ENCODE results near the gene ADGRA1.

ADGRA1 gene

DNA sequence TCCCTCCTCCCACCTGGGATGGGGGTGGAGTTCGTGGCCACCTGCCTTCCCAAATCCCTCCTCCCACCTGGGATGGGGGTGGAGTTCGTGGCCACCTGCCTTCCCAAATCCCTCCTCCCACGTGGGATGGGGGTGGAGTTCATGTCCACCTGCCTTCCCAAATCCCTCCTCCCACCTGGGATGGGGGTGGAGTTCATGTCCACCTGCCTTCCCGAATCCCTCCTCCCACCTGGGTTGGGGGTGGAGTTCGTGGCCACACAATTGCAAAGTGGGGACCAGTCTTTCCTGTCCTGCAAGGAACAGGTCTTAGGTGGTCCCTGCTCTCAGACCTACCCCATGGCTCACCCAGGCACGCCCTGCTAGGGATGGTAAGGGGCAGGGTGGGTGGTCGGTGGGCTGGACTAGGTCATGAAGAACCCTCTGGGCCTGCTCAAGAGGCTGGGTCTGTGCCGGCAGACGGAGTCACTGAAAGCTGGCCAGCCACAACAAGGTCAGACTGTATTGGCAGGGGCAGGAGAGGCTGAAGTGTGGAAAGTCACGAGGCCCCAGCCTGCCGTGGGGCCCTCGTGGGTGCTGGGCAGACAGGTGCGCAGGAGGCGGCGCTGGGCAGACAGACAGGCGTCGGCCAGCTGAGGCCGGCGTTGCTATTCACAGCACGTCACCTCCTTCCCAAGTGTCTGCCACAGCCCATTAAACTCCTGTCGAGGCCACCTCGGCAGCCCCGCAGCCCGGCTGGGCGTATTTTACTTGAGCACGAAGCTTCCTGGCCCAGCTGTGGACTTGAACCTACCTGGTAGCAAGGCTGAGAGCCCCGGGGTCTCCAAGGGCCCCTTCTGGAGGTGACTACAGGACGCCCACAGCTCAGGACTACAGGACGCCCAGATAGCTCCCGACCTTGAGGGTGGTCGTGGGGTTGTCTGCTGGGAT lies 76.4 kb downstream of the ADGRA1 start:
- TF ChIP-seq, protein P1, sequence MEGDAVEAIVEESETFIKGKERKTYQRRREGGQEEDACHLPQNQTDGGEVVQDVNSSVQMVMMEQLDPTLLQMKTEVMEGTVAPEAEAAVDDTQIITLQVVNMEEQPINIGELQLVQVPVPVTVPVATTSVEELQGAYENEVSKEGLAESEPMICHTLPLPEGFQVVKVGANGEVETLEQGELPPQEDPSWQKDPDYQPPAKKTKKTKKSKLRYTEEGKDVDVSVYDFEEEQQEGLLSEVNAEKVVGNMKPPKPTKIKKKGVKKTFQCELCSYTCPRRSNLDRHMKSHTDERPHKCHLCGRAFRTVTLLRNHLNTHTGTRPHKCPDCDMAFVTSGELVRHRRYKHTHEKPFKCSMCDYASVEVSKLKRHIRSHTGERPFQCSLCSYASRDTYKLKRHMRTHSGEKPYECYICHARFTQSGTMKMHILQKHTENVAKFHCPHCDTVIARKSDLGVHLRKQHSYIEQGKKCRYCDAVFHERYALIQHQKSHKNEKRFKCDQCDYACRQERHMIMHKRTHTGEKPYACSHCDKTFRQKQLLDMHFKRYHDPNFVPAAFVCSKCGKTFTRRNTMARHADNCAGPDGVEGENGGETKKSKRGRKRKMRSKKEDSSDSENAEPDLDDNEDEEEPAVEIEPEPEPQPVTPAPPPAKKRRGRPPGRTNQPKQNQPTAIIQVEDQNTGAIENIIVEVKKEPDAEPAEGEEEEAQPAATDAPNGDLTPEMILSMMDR (conservative IDR thresholded peaks at IDR 0.05; ENCODE audit: low read depth, low read length) = no peak
- DNase-seq (ENCODE audit: low read depth) = no peak
- H3K4me3 ChIP-seq (ENCODE audit: low read depth, low read length) = no peak overlapping the region

DNA sequence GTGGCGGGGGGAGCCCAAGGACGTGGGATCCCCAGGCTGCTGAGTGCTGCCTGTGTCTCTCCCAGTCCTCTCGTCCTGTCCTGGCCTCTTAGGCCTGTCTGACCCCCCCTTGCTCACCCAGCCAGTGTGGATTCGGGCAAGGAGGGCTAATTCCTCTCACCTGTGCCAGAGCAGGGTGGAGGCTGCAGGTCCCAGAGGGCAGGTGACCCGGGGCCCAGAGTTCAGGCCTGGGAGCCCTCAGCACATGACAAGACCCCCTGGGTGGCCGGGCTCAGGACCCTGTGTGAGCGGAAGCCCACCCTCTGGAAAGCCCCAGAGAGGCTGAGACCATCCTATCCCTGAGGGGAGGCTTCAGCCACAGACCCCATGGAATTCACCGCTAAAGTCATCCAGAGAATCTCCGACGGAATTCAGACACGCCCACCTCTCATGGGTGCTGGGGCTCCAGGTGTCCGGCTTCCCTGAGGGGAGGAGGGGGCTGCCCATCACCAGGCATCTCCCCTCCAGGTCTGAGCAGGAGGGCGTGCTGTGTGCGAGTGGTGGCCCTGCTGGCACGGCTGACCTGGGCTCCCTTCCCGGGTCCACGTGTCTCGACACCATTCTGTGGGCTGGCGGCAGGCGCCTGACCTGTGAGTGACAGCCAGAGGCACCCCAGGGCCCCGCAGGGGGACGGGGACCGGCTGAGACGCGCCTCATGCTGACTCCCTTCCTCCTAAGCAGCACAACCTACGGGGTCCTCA lies 77.3 kb downstream of the ADGRA1 start:
- no peak overlapping the region for H3K4me3 ChIP-seq (ENCODE audit: low read depth, low read length)
- no peak for DNase-seq (ENCODE audit: low read depth)
- TF ChIP-seq, protein P1 (conservative IDR thresholded peaks at IDR 0.05; ENCODE audit: low read depth, low read length) = no peak

DNA sequence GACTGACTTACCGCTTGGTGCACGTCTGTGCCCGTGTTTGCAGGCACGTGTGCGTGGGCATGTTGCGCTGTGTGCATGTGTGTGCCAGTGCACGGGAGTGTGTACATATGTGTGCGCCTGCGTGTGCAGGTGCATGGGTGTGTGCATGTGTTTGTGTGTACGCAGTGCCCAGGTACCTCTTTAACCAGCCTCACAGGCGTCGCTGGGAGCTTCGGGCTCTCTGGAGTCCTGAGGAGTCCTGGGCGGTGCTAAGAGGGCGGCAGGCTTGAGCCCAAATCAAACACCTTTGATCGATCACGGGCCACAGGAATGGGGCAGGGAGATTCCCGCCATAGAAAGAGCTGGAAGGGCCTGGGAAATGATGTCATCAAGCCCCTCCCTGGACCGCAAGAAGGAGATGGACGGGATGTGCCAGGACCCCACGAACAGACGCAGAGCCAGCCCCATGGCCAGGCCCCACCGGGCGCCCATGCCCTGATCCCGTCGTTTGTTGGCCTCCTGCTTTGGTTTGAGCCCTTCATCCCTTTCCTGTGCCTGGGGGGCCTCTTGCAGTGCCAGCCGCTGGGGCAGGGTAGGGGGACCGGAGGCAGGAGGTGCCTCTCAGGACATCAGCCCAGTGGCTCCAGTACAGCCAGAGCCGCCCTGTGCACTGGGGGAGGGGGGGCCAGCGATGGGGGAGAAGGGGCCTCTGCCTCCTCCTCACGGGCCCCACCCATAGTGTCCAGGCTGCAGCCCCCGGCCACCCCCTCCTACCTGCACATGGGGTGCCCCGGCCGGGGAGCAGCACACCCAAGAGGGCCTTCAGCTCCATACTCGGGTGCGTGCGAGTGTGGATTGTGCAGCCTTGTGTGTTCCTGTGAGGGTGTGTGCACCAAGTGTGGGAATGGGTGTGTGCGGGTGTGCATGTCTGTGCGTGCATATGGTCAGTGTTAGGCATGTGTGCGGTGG lies 78.1 kb downstream of the ADGRA1 start:
- H3K4me3 ChIP-seq (ENCODE audit: low read depth, low read length) = no peak overlapping the region
- TF ChIP-seq, protein P1 (conservative IDR thresholded peaks at IDR 0.05; ENCODE audit: low read depth, low read length) = no peak
- no peak for DNase-seq (ENCODE audit: low read depth)

DNA sequence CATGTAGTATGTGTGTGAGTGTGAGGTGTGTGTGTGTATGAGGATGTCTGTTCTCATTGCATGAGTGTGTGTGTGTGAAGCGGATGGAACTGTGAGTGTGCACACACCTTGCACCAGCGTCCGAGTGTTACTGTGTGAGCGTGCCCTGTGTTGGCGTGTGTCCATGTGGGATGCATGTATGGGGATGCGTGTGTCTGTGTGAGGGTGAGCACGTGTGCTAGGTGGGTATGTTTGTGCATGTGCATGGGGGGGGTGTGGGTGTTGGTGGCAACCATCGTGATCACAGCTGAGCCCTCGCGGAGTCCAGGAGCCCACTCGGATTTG lies 78.7 kb downstream of the ADGRA1 start:
- no peak for DNase-seq (ENCODE audit: low read depth)
- TF ChIP-seq, protein P1 (conservative IDR thresholded peaks at IDR 0.05; ENCODE audit: low read depth, low read length) = no peak
- H3K4me3 ChIP-seq (ENCODE audit: low read depth, low read length) = no peak overlapping the region

DNA sequence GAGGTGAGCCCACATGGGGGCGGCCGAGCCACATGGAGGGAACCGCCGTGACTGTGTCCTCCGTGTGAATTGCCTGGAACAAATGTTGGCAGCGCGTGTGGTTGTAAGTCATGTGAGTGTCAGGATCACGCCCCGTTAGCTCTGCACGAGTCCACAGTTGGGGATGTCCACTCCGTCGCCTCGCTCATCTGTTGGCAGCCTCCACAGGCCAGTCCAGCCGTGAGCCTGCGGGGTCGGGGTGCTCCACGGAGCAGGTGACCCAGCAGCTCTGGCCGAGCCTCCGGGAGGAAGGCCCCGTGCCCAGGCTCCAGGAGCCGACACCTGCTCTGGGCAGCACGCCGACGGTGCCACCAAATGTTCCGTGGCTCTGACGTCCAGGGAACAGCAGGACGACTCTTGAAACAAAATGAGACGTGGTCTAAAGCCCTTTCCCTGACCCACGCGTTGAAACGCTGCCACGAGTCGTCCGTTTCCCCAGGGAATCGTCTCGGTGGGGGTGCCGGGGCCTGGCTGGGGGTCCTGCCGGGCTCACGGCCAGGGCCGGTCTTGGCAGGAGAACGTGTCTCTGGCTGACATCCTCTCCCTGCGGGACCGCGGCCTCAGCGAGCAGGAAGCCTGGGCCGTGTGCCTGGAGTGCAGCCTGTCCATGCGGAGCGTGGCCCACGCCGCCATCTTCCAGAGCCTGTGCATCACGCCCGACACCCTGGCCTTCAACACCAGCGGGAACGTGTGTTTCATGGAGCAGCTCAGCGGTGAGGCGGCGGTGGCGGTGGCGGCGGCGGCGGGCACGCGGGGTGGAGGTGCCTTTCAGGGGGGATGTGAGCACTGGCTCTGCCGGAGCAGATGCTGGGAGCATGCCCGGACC lies 79.3 kb downstream of the ADGRA1 start:
- DNase-seq (ENCODE audit: low read depth) = no peak
- TF ChIP-seq, protein P1 (conservative IDR thresholded peaks at IDR 0.05; ENCODE audit: low read depth, low read length) = no peak
- no peak overlapping the region for H3K4me3 ChIP-seq (ENCODE audit: low read depth, low read length)

Data from choroid plexus epithelial cell (primary cell).